Measurements from ENCODE around the gene YTHDC2. TPM values are rescaled to one million over a fixed set of nuclear protein-coding genes. Genes with fewer than 3 reads are reported as not detected.

Gene YTHDC2
- total and polyA plus RNA-seq, 4 donors: 6.2 to 32.9 (median 14.8) TPM

DNA sequence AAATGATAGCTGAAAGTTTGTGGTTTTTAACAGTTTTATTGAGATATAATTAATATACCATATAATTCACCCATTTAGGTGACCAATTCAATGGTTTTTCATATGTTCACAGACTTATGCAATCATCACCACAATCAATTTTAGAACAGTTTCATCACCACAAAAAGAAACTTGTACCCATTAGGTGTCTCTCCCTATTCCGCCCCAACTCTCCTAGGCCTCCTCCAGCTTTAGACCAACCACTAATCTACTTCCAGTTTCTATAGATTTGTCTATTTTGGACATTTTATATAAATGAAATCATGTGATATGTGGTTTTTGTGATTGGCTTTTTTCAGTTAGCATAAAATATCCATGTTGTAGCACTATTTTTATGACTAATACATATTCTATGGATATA is 38.6 kb downstream of the YTHDC2 start:
- H3K9ac ChIP-seq (ENCODE audit: low read depth in 1 of 2, low read length in 2 of 2): no peak overlapping the region
- H3K9me3 ChIP-seq (ENCODE audit: control insufficient read depth in 4 of 4, low read length in 3 of 4): no peaks in the 10 kb centered on the region
- H3K27me3 ChIP-seq (ENCODE audit: control insufficient read depth in 4 of 4, insufficient read depth in 4 of 4, low read length in 3 of 4): no peaks in the 10 kb centered on the region
- H3K36me3 ChIP-seq (ENCODE audit: control insufficient read depth in 4 of 4, insufficient read depth in 3 of 4, low read depth in 1 of 4, low read length in 3 of 4): peaks cover 0 to 34% (median 21%) of the 10 kb centered on the region in 4 donors
- TF ChIP-seq ATF3 (IDR thresholded peaks at IDR 0.05) (no peak), GABPA (IDR thresholded peaks at IDR 0.05 in 1 of 2, conservative IDR thresholded peaks at IDR 0.05 in 1 of 2) (no peak), HNF4A (conservative IDR thresholded peaks at IDR 0.05) (no peak), EGR1 (IDR thresholded peaks at IDR 0.05; ENCODE audit: low read depth in 2 of 2) (no peak), REST (IDR thresholded peaks at IDR 0.05) (no peak), RXRA (IDR thresholded peaks at IDR 0.05) (no peak), YY1 (IDR thresholded peaks at IDR 0.05) (no peak), RAD21 (IDR thresholded peaks at IDR 0.05) (no peak), MAX (IDR thresholded peaks at IDR 0.05) (no peak), TAF1 (conservative IDR thresholded peaks at IDR 0.05) (no peak), SP1 (IDR thresholded peaks at IDR 0.05) (no peak), NR2F2 (IDR thresholded peaks at IDR 0.05) (no peak), JUND (IDR thresholded peaks at IDR 0.05) (no peak), HNF4G (IDR thresholded peaks at IDR 0.05) (no peak), ZBTB33 (IDR thresholded peaks at IDR 0.05) (no peak), CTCF (IDR thresholded peaks at IDR 0.05; ENCODE audit: low read depth, low read length, missing input control) (no peak), FOXA1 (IDR thresholded peaks at IDR 0.05) (no peak), FOXA2 (IDR thresholded peaks at IDR 0.05) (no peak)
- no peaks in the 10 kb centered on the region for H3K4me1 ChIP-seq (ENCODE audit: control insufficient read depth in 4 of 4, insufficient read depth in 4 of 4, low read length in 3 of 4)
- H3K27ac ChIP-seq (ENCODE audit: low read depth in 1 of 2, low read length in 2 of 2): no peak overlapping the region
- WGBS: 99% methylated on average over 1 of the region's 1 CpG
- DNase-seq (ENCODE audit: low spot score): no peak
- no peak overlapping the region for H3K4me3 ChIP-seq (ENCODE audit: low read depth in 1 of 3, low read length in 3 of 3)
